Activated CD8-positive, alpha-beta memory T cell treated with anti-CD3 and anti-CD28 coated beads, Interleukin-2, amount 50 U/mL, for 24 hours (primary cell): ENCODE results near the gene GNAS.
"Not testable (repeated sequence)": the region's sequence is repeated elsewhere in the genome, so short reads cannot be mapped to it uniquely, and the experiment has no call there.

Experiments used
- DNase-seq: peaks from one replicate; pipeline ENCODE4 v3.0.0-alpha.2; 2020; ENCODE audit errors: extremely low read depth

The GNAS gene

DNA sequence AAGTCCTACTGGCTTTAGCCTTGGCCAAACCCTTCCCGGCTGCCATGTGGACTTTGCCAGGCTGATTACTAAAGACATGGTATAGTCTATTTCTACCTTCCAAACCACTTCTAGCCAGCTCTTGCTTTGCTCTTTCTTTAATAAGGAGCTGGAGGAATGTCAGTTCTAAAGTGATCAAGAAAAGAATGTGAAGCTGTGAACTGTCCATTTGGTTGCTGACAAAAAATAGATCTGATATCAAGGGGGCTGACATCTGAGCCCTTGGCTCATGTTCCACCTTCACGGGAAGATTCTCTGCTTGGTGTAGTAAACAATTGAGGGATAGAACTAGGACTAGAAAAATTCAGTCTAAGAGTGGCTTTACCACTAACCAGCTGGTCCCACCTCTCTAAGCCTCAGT, 24.4 kb upstream of the GNAS start:
- DNase-seq: no peak

DNA sequence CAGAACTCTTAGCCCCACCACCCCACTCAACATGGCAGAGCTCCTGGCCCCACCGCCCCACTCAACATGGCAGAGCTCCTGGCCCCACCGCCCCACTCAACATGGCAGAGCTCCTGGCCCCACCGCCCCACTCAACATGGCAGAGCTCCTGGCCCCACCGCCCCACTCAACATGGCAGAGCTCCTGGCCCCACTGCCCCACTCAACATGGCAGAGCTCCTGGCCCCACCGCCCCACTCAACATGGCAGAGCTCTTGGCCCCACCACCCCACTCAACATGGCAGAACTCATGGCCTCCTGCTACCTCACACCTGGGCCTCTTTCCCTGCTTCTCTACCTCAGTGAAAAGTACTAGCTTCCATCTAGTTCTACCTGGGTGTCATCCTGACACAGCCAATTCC, 23.7 kb upstream of the GNAS start:
- DNase-seq: not testable (repeated sequence)

DNA sequence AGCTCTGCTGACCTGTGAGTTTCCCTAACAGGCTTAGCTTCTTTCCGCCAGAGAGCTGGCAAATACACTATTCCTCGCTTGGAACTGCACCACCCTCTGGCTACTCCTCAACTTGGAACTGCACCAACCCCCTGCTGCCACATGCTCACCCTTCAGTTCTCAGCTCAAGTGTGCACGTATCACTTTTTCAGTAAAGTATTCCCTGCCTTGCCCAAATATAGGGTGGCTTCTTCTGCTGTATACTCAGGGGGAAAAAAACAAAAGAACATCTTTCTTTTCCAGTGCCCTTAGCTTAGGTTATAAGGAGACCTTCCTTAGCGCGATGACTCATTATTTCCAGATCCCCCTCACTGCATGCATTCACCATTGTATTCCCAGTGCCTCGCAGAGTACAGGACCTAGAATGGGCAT, 23.0 kb upstream of the GNAS start:
- no peak for DNase-seq

DNA sequence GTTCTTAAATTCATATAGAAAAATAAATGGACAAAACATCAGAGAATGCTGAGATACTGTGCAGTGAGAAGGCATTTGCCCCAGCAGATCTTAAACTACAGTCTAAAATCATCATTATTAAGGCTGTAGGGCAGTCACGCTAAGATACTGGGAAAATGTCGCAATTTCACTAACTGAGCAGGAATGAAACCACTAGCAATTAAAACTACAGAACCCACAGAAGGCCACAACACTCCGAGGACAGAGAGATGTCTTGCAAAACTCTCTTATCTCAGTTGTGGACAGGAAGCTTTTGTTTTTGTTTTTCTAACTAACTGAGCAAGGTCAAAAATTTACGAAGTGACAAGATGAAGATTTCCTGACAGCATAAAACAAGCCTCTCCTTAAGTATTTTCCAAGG, 20.1 kb upstream of the GNAS start:
- no peak for DNase-seq

DNA sequence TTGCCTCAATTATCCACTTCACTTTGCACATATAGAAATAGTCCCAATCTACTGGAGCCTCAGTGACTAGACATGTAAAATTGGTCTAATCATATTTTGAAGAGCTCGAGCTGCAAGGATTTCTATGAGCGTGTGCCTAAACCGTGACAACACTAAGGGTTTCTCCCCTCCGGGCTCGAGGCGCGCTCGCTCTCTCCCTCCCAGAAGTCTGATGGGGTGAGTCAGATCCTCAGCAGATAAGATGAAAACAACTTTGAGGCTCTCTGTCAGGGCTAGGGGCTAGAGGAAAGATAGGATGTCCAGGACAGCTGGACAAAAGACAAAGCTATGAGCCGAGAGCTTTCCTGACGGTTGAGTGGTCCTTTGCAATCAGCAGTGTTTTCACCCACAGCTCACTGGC, 18.6 kb upstream of the GNAS start:
- DNase-seq: no peak

DNA sequence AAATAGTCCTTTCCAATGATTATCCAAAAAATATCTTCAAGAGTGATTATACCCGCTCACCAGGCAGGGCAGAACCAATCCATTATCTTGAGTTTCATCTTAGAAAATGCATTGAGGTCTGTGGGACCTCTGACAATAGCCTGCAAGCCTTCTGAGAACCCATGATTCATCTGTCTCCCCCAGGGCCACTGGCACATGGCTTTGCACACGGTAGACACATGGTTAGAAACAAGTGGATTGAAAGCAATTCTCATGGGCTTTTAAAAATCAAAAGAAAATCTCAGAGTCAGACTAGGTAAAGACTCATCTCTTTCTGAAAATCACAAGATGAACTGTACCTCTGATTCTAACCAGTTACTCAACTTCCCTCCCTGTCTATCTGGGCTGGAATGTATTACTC, 17.3 kb upstream of the GNAS start:
- no peak for DNase-seq

DNA sequence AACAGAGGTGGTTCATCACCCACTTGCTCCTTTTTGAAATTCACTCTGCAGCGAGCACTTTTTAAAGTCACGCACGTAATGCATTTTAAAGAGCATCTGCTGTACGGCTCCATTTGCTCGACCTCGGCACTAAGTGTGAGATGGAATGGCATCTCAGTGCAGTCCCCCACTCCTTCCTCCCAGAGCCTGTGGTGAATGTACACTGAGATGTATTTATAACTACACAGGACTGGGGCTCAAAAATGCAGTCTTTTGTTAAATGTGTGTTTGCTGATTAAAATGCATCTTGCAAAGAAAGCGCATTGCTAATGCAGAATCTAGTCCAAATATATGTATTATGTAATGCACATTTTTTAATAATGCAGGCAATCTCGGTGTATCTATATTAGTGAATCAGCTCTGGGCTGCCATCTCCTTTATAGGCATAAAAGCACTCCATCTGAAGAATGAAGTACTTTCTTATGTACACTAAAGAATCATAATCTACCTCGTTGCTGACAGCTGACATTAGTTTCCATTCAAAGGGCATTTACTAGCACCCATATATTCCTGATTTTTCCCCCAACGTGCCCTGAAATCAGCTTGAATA, 15.8 kb upstream of the GNAS start:
- DNase-seq: no peak

DNA sequence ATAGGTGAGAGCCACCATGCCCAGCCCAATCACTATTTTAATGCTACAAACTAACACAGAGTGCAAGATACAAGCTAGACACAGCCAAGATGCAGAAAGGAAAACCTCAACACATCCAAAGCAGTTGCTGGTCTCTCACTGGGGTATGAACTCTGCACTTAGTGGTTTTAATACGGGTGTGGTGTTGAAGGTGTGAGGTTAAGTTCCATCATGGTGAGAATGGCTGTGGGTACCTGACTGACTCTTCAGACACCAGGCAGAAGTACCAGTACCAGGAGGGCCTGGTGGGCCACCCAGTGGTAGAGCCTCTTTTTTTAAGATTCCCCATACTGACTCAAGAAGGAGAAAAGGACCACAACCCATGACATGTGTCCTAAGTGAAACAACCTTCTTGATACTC, 14.8 kb upstream of the GNAS start:
- no peak for DNase-seq

DNA sequence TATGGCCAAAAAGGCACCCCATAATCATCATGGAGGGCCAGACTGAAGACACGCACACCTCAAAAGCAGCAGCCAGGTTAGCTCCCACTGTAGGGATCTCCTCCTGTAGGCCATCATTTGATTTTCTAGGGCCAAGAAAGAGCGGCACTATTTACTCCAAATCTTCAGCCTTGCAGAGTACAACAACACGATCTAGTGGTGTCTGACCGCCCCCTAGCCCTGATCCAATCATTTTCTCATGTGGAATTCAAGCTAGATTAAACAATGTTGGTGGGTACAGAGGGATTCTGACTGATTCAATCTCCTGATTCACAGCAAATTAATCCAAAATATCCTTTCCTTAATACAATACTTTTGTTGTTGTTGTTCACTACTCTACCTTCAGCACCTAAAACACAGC, 14.3 kb upstream of the GNAS start:
- no peak for DNase-seq

DNA sequence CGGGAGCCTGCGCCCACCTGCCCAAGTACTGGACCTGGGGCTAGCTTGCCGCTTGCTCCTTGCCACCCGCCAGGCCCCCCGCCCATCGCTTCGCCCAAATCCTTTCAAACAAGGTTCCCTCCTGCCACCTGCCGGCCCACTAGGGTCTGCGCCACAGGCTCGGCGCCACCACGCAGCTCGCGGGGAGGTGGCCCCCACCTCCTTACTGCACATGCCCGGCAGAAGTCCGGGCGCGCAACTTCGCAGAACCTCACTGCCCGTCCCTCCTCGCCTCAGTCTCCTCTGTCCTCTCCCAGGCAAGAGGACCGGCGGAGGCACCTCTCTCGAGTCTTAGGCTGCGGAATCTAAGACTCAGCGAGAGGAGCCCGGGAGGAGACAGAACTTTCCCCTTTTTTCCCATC, 13.0 kb upstream of the GNAS start:
- DNase-seq: no peak

DNA sequence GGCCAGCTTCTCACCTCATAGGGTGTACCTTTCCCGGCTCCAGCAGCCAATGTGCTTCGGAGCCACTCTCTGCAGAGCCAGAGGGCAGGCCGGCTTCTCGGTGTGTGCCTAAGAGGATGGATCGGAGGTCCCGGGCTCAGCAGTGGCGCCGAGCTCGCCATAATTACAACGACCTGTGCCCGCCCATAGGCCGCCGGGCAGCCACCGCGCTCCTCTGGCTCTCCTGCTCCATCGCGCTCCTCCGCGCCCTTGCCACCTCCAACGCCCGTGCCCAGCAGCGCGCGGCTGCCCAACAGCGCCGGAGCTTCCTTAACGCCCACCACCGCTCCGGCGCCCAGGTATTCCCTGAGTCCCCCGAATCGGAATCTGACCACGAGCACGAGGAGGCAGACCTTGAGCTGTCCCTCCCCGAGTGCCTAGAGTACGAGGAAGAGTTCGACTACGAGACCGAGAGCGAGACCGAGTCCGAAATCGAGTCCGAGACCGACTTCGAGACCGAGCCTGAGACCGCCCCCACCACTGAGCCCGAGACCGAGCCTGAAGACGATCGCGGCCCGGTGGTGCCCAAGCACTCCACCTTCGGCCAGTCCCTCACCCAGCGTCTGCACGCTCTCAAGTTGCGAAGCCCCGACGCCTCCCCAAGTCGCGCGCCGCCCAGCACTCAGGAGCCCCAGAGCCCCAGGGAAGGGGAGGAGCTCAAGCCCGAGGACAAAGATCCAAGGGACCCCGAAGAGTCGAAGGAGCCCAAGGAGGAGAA, 12.3 kb upstream of the GNAS start:
- DNase-seq: no peak

DNA sequence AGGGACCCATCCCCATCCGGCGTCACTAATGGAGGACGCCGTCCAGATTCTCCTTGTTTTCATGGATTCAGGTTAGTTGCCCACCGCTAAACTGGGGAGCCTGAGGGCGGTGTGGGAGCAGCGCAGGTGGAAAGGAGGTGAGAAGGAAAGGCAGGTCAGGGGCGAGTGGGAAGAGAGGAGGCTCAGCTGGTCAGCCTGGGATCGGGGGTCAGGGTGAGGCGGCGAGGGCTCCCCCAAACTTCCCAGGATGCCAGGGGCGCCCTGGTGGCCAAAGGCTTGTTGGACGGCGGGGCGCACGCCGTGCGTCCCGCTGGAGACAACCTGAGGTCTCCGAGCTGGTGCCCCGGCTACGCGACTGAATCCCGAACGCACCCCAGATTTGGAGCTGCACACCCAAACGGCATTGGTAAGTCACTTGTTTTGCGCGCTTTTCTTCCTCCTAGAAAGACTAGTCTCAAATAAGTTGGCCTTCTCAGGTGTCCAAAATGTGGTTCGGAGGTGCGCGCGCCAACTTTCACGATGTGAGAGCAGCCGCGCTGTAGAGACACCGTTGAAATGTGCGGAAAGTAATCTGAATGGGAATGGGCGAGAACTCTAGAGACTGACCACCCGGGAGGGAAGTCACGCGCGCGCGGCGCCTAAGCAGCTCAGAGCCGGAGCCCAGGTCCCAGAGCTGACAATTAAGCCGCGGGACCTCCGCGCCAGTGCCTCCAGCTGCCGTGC, 11.5 kb upstream of the GNAS start:
- no peak for DNase-seq

DNA sequence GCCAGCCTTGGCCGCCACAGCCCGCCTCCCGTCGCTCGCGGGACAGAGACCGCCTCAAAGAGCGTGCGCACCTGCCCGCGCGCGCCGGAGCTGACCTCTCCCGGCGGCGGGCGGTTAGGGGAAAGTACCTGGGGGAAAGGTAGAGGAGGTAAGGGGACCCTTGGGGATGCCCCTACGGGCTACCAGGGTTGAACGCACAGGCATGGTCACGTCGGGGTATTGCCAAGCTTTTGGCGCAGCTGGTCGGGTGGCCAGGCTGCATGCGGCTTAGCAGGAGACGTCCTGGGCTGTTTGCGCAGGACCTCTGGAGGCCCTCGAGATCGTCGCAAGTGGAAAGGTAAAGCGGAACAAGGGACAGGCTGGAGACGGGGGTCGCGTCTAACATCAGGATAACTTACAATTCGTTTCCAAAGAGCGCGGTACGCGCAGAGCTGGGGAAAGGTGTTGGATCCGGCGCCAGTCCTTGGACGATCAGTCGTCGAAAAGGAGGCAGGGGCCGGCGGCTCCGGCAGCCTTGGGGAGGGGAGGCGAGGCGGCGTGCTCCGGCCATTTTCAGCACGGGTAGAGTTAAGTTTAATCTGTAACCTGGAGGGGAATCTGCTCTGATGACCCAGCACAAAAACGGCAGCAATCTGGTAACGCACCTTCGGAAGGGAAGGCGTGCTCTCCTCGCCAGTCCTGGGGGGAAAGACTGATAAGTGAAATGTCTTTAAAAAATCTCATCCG, 10.8 kb upstream of the GNAS start:
- no peak for DNase-seq

DNA sequence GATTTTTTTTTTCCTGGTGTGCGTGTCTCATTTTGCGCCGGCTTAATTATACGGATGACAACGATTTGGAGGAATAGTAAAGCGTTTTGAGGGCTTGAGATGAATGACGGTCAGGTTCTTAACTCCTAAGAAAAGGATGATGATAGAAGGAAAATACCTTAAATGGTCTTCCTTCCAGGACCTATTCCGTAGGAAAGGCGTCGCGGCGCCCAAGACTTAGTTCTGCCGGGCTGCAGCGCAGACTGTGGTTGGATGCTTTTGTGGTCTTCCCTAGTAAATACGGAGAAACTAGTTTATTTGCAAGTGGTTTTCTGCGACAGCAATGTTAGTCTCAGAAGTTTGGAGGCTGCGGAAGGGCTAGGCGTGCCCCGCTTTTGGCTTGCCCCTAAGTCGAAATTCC, 10.2 kb upstream of the GNAS start:
- DNase-seq: no peak

DNA sequence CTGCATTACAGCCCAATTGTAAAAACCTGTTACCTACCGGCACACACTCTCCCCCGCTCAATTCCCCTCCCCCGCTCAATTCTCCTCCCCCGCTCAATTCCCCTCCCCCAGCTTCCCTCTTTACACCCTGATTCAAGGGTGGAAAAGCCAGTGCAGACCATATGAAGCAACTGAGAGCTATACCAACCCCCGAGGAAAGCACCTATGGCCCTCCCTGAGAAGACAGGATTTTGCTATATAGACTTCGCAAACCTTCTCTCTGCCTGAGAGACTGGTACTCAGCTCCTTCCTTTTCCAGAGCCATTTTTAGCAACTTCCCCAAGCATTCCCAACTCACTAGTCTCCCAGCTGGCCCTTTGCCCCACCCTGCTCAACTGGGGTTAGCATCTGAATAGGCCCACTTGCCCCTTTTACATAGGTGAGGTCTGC, 9.4 kb upstream of the GNAS start:
- DNase-seq: no peak

DNA sequence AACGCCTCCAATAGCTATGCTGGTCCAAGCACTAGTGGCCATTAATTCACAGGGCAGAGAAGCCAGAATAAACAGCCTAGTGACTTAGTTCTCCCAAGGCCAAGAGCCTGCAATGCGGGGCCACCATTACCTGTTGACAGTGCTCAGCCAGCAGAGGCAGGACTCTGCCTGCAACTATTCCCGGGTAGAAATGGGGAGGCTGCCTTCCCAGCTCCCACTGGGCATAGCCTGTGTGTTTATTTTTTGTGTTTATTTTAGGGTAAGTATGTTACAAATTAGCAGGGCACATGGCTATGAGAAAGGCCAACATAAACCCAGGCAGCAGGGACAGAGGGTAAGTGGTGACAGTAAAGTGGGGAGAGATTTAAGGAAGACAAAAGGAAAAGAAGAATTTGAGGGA, 6.8 kb upstream of the GNAS start:
- DNase-seq: no peak

DNA sequence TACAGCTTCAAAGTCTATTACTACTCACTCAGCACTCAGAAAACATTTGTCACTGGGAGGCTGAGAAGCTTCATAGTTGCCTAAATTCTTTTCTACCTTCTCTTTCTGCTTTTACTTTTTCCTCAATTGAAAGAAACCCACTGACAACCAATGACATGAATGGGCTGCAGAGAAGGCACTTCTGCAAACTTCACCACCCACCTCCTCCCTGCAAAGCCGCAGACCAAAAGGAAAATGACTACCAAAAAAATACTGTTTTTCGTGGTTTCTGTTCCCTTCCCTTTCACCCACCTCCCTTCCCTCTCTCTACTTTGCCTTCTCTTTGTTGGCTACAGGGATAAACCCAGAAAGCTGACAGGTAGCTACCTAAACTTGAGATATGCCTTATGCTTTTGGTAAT, 5.1 kb upstream of the GNAS start:
- no peak for DNase-seq

DNA sequence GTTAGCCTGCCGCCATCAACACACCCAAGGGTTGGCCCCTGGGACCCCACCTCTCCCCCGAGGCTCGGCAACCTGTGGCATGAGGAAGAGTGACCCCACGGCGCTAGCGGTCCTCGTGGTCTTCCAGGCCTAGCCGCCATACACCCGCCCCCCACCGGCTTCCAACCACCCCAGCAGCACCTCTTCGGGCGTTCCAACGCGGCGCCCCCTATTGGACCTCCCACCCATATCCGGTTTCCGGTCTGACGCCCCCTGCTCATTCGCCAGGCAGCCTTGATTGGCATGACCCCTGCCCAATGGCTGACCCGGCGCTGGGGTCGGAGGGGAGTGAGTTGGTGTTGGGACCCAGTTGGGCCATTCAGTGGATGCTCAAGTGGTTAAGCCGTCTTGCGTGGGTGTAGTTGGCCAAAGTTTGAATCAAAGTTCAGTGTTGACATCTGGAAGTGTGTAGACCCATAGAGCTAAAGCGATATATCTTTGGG, 1.8 kb upstream of the GNAS start, which contains the start of gene GNAS-AS1:
GNAS-AS1 (minus strand) TSS at position 210 of the 482 bp plus-strand sequence.
- DNase-seq: peak; percentile 56

DNA sequence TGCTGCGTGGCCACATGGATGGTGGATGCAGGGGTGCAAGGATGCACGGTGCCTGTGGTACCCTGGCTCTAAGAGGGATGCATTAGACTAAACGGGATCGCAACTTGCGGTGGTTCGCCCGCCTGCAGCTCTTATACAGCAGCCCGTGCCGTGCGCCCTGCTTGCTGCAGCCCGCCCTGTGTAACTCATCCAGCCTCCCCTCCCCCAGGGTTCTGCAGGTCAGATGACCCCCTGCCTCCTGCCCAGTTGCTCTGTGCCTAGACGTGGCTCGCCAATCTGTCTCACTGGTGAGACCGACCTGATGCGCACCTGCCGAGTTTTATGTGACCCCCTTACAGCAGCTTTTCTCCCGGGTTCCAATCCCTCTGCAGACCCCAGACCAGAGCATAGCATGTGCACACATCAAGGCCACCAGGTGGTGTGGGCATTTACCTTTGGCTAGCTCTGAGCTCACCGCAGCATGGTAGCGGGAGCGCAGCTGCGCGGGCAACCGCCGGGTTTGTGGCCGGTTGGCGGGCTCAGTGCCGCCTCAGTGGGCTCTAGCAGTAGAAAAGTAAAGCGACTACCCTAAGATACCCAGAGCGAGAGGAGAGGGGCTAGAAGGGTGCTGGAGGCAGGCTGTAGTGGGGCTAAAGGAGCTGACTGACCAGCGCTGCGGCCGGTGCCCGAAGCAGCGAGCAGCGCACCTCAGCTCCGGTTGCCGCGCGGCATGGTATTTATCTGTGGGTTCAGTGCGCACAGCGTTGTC, 1.1 kb upstream of the GNAS start:
- DNase-seq: no peak

DNA sequence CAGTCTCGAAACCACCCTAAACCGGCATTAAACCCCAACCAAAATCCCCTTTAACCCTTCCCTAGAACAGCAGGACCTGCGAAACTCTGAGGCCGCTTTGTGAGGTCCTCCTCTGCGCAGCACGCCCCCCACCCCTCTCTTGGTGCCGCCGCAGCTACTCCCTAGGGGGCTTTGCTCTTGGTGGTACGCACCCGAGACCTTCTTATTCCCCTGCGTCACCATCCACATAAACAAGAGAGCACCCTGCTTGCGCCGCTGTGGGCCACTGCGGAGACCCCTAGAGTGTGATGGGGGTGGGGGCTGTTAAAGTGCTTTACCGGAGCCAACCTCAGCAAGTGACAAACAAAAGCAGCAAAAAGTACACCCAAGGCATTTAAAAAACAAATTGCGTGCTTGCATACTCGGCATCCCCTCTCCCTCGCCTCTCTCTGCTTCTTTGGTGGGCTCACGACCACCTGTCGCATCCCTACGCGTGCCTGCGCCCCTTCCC, 502 bp upstream of the GNAS start:
- no peak for DNase-seq

DNA sequence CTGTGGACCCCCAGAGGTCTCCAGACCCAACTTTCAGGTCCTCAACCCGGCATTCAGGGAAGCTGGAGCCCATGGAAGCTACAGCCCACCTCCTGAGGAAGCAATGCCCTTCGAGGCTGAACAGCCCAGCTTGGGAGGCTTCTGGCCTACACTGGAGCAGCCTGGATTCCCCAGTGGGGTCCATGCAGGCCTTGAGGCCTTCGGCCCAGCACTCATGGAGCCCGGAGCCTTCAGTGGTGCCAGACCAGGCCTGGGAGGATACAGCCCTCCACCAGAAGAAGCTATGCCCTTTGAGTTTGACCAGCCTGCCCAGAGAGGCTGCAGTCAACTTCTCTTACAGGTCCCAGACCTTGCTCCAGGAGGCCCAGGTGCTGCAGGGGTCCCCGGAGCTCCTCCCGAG, 950 bp downstream of the GNAS start:
- DNase-seq: no peak
